WTC11 (cell line): ENCODE measurements around the gene ZC3H8. TPM values are rescaled to one million over a fixed set of nuclear protein-coding genes. Genes with fewer than 3 reads are reported as not detected.

Source experiments
- ATAC-seq: fragments of 200-7000 bp; cut with Tn5 transposase; 2 replicates; pipeline ENCODE4 v1.10.0; 2021; ENCODE audit warnings: mild to moderate bottlenecking, moderate library complexity
- CTCF ChIA-PET: fragments of 300-600 bp; sonication (Branson Sonifier 250); formaldehyde crosslinking; loops from one replicate; lab custom pipeline; 2021; ENCODE audit warnings: antibody characterized with exemption; lab: Charles Lee
- POLR2A ChIA-PET: fragments of 350-600 bp; sonication (Branson Sonifier 250); formaldehyde crosslinking; loops from one replicate; lab custom pipeline; 2021; ENCODE audit warnings: antibody characterized with exemption; lab: Charles Lee
- DNase-seq: peaks from one replicate; pipeline ENCODE4 v3.0.0; 2021; ENCODE audit warnings: low spot score
- H3K27ac Mint-ChIP-seq: 2 replicates; pipeline ENCODE4 v1.8.0; 2021; ENCODE audit warnings: mixed read lengths
- H3K27me3 Mint-ChIP-seq: 2 replicates; pipeline ENCODE4 v1.8.0; 2021; ENCODE audit warnings: low read depth, mild to moderate bottlenecking, moderate library complexity, mixed read lengths
- H3K36me3 Mint-ChIP-seq: 2 replicates; pipeline ENCODE4 v1.8.0; 2021; ENCODE audit warnings: mixed read lengths
- H3K4me1 Mint-ChIP-seq: 2 replicates; pipeline ENCODE4 v1.8.0; 2022; ENCODE audit warnings: mixed read lengths
- H3K4me3 Mint-ChIP-seq: 2 replicates; pipeline ENCODE4 v1.8.0; 2021; ENCODE audit warnings: mild to moderate bottlenecking, moderate library complexity, mixed read lengths
- H3K9me3 Mint-ChIP-seq: 2 replicates; pipeline ENCODE4 v1.8.0; 2021; ENCODE audit warnings: mixed read lengths
- ATF1 ChIP-seq: sonication (generic); formaldehyde crosslinking; IDR thresholded peaks from 2 replicates; pipeline ENCODE4 v1.8.1; 2023; ENCODE audit warnings: mild to moderate bottlenecking, moderate library complexity, missing genetic modification reagents
- ESRRA ChIP-seq: sonication (generic); formaldehyde crosslinking; IDR thresholded peaks from 2 replicates; pipeline ENCODE4 v1.8.1; 2022; ENCODE audit warnings: mild to moderate bottlenecking, missing genetic modification reagents, borderline replicate concordance
- FOXK1 ChIP-seq: sonication (generic); formaldehyde crosslinking; IDR thresholded peaks from 2 replicates; pipeline ENCODE4 v1.8.0; 2022; ENCODE audit warnings: mild to moderate bottlenecking, moderate library complexity, missing genetic modification reagents
- NFATC4 ChIP-seq: fragments of 250-450 bp; sonication (Bioruptor Pico); IDR thresholded peaks from 2 replicates; pipeline ENCODE4 v1.9.0; 2021; ENCODE audit warnings: mild to moderate bottlenecking
- NR1H2 ChIP-seq: sonication (generic); formaldehyde crosslinking; IDR thresholded peaks from 2 replicates; pipeline ENCODE4 v1.9.0; 2021; ENCODE audit warnings: mild to moderate bottlenecking, moderate library complexity, missing genetic modification reagents
- NR2C2 ChIP-seq: sonication (generic); formaldehyde crosslinking; IDR thresholded peaks from 2 replicates; pipeline ENCODE4 v1.8.0; 2022; ENCODE audit warnings: mild to moderate bottlenecking, missing genetic modification reagents
- SMAD3 ChIP-seq: sonication (generic); formaldehyde crosslinking; IDR thresholded peaks from 2 replicates; pipeline ENCODE4 v1.8.0; 2022; ENCODE audit warnings: missing genetic modification reagents, mild to moderate bottlenecking, borderline replicate concordance
- SMAD4 ChIP-seq: sonication (generic); formaldehyde crosslinking; IDR thresholded peaks from 2 replicates; pipeline ENCODE4 v1.8.0; 2022; ENCODE audit warnings: mild to moderate bottlenecking, missing genetic modification reagents
- TCF7 ChIP-seq: sonication (generic); formaldehyde crosslinking; IDR thresholded peaks from 2 replicates; pipeline ENCODE4 v1.8.0; 2022; ENCODE audit warnings: mild to moderate bottlenecking, low read depth, missing genetic modification reagents, moderate library complexity
- TEAD4 ChIP-seq: sonication (generic); formaldehyde crosslinking; IDR thresholded peaks from 2 replicates; pipeline ENCODE4 v1.8.0; 2022; ENCODE audit warnings: mild to moderate bottlenecking, missing genetic modification reagents
- ZNF219 ChIP-seq: sonication (generic); formaldehyde crosslinking; IDR thresholded peaks from 2 replicates; pipeline ENCODE4 v1.8.0; 2023; ENCODE audit warnings: missing genetic modification reagents, mild to moderate bottlenecking, borderline replicate concordance
- ZNF396 ChIP-seq: fragments of 250-450 bp; sonication (Bioruptor Pico); IDR thresholded peaks from 2 replicates; pipeline ENCODE4 v1.8.0; 2021; ENCODE audit warnings: mild to moderate bottlenecking, moderate library complexity, borderline replicate concordance
- ZNF423 ChIP-seq: fragments of 250-450 bp; sonication (Bioruptor Pico); IDR thresholded peaks from 2 replicates; pipeline ENCODE4 v2.1.2; 2022; ENCODE audit warnings: mild to moderate bottlenecking, moderate library complexity
- total RNA-seq: library from RNA; stranded (reverse); gene quantifications from 3 replicates; pipeline ENCODE4 v1.2.3, GENCODE V29; 2021
- TF ChIP-seq, protein P1 (sequence below): sonication (generic); formaldehyde crosslinking; IDR thresholded peaks from 2 replicates; pipeline ENCODE4 v1.8.1; 2022; ENCODE audit warnings: mild to moderate bottlenecking, missing genetic modification reagents, moderate library complexity, borderline replicate concordance
- TF ChIP-seq, protein P2 (sequence below): fragments of 250-450 bp; sonication (Bioruptor Pico); conservative IDR thresholded peaks from 2 replicates; pipeline ENCODE4 v1.9.0; 2021; ENCODE audit warnings: mild to moderate bottlenecking
- TF ChIP-seq, protein P3 (sequence below): fragments of 250-450 bp; sonication (Bioruptor Pico); IDR thresholded peaks from 2 replicates; pipeline ENCODE4 v1.9.0; 2021; ENCODE audit warnings: mild to moderate bottlenecking
- TF ChIP-seq, protein P4 (sequence below): sonication (generic); formaldehyde crosslinking; IDR thresholded peaks from 2 replicates; pipeline ENCODE4 v1.8.0; 2022; ENCODE audit warnings: mild to moderate bottlenecking, missing genetic modification reagents
- TF ChIP-seq, protein P5 (sequence below): sonication (generic); formaldehyde crosslinking; IDR thresholded peaks from 2 replicates; pipeline ENCODE4 v1.8.1; 2022; ENCODE audit warnings: low read depth, missing genetic modification reagents, borderline replicate concordance
- TF ChIP-seq, protein P6 (sequence below): fragments of 250-450 bp; sonication (Bioruptor Pico); IDR thresholded peaks from 2 replicates; pipeline ENCODE4 v1.9.0; 2021; ENCODE audit warnings: mild to moderate bottlenecking
- TF ChIP-seq, protein P7 (sequence below): sonication (generic); formaldehyde crosslinking; conservative IDR thresholded peaks from 2 replicates; pipeline ENCODE4 v1.8.1; 2022; ENCODE audit warnings: mild to moderate bottlenecking, missing genetic modification reagents
- TF ChIP-seq, protein P8 (sequence below): sonication (generic); formaldehyde crosslinking; IDR thresholded peaks from 2 replicates; pipeline ENCODE4 v1.8.0; 2022; ENCODE audit warnings: mild to moderate bottlenecking, missing genetic modification reagents

The ZC3H8 gene
- total RNA-seq, 1 experiment from 2014 or later: 5.7 TPM

DNA sequence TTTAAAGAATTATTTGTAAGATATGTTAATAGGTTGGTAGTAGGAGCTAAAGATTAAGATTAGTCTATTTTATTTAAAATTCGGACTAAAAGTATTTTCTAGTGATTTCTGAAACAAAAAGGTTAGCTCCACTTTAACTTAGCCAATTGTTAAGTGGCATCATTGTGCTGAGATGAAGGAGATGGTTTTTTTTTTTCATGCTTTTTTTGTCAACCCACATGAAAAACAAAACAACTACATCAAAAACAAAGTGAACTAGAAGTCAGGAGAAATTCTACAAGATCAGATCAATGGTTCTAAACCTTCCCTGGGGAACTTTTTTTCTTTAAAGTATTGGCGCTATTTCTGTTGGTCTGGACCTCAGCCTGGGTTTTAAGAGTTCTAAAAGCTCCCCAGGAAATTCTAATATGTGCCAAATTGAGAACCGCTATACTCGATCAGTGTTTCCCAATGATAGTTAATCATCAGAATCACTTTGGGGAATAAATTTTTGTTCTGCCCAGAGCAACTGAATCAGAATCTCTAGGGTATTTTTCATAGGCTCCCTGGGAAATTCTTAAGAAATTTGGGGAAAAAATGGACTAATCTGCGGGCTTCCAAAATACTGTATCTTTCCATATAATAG, 22.9 kb upstream of the ZC3H8 start:
- POLR2A ChIA-PET: interaction anchor here (1.2 kb wide), 1 partner anchor 23 kb away, joined by 4 read pairs; the partner anchor contains the start of gene ZC3H8
- CTCF ChIA-PET: no interaction called here
- DNase-seq (no peak), ATAC-seq (no peak)
- Mint-ChIP-seq H3K4me1 (peaks cover 24% of the 10 kb centered on the region), H3K36me3 (no peaks in the 10 kb centered on the region), H3K27me3 (no peaks in the 10 kb centered on the region), H3K9me3 (no peaks in the 10 kb centered on the region), H3K27ac (no peak overlapping the region), H3K4me3 (peak overlapping the region; percentile 79)
- TF ChIP-seq NR1H2 (CRISPR knock-in tag) (no peak), ESRRA (CRISPR knock-in tag) (no peak), SMAD4 (CRISPR knock-in tag) (no peak), NR2C2 (CRISPR knock-in tag) (no peak), ZNF423 (CRISPR knock-in tag) (no peak), ATF1 (CRISPR knock-in tag) (no peak), NFATC4 (CRISPR knock-in tag) (no peak), ZNF219 (CRISPR knock-in tag) (no peak), ZNF396 (no peak)
- TF ChIP-seq, protein P1, sequence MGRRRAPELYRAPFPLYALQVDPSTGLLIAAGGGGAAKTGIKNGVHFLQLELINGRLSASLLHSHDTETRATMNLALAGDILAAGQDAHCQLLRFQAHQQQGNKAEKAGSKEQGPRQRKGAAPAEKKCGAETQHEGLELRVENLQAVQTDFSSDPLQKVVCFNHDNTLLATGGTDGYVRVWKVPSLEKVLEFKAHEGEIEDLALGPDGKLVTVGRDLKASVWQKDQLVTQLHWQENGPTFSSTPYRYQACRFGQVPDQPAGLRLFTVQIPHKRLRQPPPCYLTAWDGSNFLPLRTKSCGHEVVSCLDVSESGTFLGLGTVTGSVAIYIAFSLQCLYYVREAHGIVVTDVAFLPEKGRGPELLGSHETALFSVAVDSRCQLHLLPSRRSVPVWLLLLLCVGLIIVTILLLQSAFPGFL (CRISPR knock-in tag): no peak
- TF ChIP-seq, protein P2, sequence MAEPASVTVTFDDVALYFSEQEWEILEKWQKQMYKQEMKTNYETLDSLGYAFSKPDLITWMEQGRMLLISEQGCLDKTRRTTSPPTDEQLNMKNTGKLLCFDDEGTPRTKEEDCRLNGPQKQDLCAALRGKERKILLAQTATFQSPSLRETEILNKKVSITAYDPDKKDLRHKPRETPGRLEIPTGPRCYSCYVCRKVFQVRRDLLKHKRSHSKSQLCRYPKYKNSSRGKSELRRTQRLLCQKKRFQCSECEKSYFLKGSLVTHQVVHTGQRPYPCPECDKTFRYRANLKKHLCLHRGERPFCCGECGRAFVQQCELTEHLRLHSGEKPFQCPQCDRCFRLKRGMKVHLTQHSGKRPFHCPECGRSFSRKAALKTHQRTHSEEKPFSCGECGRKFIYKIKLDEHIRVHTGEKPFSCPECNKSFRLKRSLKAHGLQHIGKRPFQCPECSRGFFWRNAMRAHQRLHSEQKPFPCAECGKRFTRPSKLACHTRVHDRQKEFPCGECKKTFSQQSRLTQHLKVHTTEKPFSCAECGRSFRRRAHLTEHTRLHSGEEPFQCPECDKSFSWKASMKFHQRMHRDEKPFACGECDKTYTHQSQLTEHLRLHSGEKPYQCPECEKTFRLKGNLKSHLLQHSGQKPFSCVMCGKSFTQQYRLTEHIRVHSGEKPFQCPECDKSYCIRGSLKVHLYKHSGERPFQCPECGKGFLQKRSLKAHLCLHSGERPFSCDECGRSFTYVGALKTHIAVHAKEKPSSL (CRISPR knock-in tag): no peak

DNA sequence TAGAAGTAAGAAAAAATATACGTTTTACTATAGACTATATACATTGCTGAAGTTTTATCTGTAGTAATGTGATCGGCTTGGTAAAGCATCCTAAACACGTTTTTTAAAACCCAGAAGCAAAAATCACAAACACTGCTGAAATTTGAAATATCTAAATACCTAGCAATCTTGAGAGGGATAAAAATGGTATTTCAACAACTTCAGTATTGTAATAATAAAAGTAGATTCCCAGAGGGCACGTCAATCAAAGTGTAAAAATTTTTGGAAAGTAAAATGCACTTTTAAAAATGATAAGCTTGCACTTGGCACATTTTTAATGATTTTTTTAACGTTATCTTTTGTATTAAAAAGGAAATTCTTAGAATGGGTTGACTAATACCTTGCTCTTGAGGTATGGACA, 22.1 kb upstream of the ZC3H8 start:
- no peaks in the 10 kb centered on the region for H3K36me3 Mint-ChIP-seq
- H3K4me1 Mint-ChIP-seq: peaks cover 25% of the 10 kb centered on the region
- DNase-seq: no peak
- no peaks in the 10 kb centered on the region for H3K9me3 Mint-ChIP-seq
- no peaks in the 10 kb centered on the region for H3K27me3 Mint-ChIP-seq
- ChIA-PET POLR2A (interaction anchor here (1.2 kb wide), 1 partner anchor 22 kb away, joined by 4 read pairs; the partner anchor contains the start of gene ZC3H8), CTCF (no interaction called here)
- ATAC-seq: no peak
- H3K4me3 Mint-ChIP-seq: peak overlapping the region; percentile 79
- no peak overlapping the region for H3K27ac Mint-ChIP-seq
- TF ChIP-seq TCF7 (no peak), SMAD3 (CRISPR knock-in tag) (no peak), FOXK1 (CRISPR knock-in tag) (no peak), TEAD4 (CRISPR knock-in tag) (no peak), SMAD4 (CRISPR knock-in tag) (no peak)
- TF ChIP-seq, protein P3, sequence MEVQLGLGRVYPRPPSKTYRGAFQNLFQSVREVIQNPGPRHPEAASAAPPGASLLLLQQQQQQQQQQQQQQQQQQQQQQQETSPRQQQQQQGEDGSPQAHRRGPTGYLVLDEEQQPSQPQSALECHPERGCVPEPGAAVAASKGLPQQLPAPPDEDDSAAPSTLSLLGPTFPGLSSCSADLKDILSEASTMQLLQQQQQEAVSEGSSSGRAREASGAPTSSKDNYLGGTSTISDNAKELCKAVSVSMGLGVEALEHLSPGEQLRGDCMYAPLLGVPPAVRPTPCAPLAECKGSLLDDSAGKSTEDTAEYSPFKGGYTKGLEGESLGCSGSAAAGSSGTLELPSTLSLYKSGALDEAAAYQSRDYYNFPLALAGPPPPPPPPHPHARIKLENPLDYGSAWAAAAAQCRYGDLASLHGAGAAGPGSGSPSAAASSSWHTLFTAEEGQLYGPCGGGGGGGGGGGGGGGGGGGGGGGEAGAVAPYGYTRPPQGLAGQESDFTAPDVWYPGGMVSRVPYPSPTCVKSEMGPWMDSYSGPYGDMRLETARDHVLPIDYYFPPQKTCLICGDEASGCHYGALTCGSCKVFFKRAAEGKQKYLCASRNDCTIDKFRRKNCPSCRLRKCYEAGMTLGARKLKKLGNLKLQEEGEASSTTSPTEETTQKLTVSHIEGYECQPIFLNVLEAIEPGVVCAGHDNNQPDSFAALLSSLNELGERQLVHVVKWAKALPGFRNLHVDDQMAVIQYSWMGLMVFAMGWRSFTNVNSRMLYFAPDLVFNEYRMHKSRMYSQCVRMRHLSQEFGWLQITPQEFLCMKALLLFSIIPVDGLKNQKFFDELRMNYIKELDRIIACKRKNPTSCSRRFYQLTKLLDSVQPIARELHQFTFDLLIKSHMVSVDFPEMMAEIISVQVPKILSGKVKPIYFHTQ: no peak
- TF ChIP-seq, protein P4, sequence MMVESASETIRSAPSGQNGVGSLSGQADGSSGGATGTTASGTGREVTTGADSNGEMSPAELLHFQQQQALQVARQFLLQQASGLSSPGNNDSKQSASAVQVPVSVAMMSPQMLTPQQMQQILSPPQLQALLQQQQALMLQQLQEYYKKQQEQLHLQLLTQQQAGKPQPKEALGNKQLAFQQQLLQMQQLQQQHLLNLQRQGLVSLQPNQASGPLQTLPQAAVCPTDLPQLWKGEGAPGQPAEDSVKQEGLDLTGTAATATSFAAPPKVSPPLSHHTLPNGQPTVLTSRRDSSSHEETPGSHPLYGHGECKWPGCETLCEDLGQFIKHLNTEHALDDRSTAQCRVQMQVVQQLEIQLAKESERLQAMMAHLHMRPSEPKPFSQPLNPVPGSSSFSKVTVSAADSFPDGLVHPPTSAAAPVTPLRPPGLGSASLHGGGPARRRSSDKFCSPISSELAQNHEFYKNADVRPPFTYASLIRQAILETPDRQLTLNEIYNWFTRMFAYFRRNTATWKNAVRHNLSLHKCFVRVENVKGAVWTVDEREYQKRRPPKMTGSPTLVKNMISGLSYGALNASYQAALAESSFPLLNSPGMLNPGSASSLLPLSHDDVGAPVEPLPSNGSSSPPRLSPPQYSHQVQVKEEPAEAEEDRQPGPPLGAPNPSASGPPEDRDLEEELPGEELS (CRISPR knock-in tag): no peak
- TF ChIP-seq, protein P5, sequence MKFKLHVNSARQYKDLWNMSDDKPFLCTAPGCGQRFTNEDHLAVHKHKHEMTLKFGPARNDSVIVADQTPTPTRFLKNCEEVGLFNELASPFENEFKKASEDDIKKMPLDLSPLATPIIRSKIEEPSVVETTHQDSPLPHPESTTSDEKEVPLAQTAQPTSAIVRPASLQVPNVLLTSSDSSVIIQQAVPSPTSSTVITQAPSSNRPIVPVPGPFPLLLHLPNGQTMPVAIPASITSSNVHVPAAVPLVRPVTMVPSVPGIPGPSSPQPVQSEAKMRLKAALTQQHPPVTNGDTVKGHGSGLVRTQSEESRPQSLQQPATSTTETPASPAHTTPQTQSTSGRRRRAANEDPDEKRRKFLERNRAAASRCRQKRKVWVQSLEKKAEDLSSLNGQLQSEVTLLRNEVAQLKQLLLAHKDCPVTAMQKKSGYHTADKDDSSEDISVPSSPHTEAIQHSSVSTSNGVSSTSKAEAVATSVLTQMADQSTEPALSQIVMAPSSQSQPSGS: no peak
- TF ChIP-seq, protein P6, sequence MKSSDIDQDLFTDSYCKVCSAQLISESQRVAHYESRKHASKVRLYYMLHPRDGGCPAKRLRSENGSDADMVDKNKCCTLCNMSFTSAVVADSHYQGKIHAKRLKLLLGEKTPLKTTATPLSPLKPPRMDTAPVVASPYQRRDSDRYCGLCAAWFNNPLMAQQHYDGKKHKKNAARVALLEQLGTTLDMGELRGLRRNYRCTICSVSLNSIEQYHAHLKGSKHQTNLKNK (CRISPR knock-in tag): no peak
- TF ChIP-seq, protein P7, sequence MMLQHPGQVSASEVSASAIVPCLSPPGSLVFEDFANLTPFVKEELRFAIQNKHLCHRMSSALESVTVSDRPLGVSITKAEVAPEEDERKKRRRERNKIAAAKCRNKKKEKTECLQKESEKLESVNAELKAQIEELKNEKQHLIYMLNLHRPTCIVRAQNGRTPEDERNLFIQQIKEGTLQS (CRISPR knock-in tag): no peak
- TF ChIP-seq, protein P8, sequence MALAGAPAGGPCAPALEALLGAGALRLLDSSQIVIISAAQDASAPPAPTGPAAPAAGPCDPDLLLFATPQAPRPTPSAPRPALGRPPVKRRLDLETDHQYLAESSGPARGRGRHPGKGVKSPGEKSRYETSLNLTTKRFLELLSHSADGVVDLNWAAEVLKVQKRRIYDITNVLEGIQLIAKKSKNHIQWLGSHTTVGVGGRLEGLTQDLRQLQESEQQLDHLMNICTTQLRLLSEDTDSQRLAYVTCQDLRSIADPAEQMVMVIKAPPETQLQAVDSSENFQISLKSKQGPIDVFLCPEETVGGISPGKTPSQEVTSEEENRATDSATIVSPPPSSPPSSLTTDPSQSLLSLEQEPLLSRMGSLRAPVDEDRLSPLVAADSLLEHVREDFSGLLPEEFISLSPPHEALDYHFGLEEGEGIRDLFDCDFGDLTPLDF (CRISPR knock-in tag): no peak
